Breast epithelium (tissue), 4 donors: ENCODE data around the gene SEMA4G. TPM values are rescaled to one million over a fixed set of nuclear protein-coding genes. Genes with fewer than 3 reads are reported as not detected.

Experiments used
- DNase-seq, 2 donors: peaks; one replicate each; pipeline ENCODE4 v3.0.0-alpha.2; 2019; ENCODE audit warnings: low spot score in 2 of 2
- H3K27ac ChIP-seq, 2 donors: fragments of 200-600 bp; sonication (generic) in 1 of 2; one replicate each; pipeline ENCODE4 v1.5.1; 2016 to 2019; ENCODE audit warnings: mild to moderate bottlenecking in 1 of 2
- H3K27me3 ChIP-seq, 2 donors: fragments of 200-600 bp; sonication (generic) in 1 of 2; one replicate each; pipeline versions ENCODE4 v1.5.1 to v1.6.0; 2017 to 2019; ENCODE audit warnings: control low read depth in 1 of 2, mild to moderate bottlenecking in 1 of 2
- H3K36me3 ChIP-seq: fragments of 200-600 bp; one replicate; pipeline ENCODE4 v1.5.1; 2019
- H3K4me1 ChIP-seq, 2 donors: fragments of 200-600 bp; sonication (generic); one replicate each; pipeline ENCODE4 v1.5.1; 2016 to 2019; ENCODE audit warnings: control low read depth in 1 of 2
- H3K4me3 ChIP-seq, 3 donors: fragments of 200-600 bp; sonication (generic); 1 replicate in 2 of 3; 2 replicates in 1 of 3; pipeline ENCODE4 v1.5.1; 2016 to 2019; ENCODE audit warnings: mild to moderate bottlenecking in 3 of 3, moderate library complexity in 2 of 3
- H3K9me3 ChIP-seq, 2 donors: fragments of 200-600 bp; sonication (generic) in 1 of 2; one replicate each; pipeline ENCODE4 v1.5.1; 2016 to 2019; ENCODE audit warnings: control low read depth in 1 of 2
- POLR2A ChIP-seq: fragments of 450-650 bp; IDR thresholded peaks from one replicate; pipeline ENCODE4 v1.6.1; 2016; ENCODE audit warnings: antibody characterized with exemption, mild to moderate bottlenecking, moderate library complexity
- POLR2AphosphoS5 ChIP-seq, 3 donors: sonication (generic); formaldehyde crosslinking; IDR thresholded peaks; one replicate each; pipeline ENCODE4 v1.6.1; 2017; ENCODE audit warnings: antibody characterized with exemption in 3 of 3
- intact Hi-C: fragments of 100-400 bp; cut with DNase I; formaldehyde crosslinking; loops from one replicate; pipeline ENCODE4 v1.15.1; 2023; ENCODE audit warnings: low total_unique reads
- total RNA-seq, 3 donors: library from RNA; depleted of rRNA; stranded (reverse); fragments of >200 nt; gene quantifications; one replicate each; pipeline ENCODE4 v1.1.0, GENCODE V29; 2016
- TF ChIP-seq, protein P1 (sequence below), 3 donors: fragments of 450-650 bp; IDR thresholded peaks; one replicate each; pipeline ENCODE4 v1.5.1; 2016 to 2017; ENCODE audit warnings: antibody characterized with exemption in 3 of 3, mild to moderate bottlenecking in 3 of 3, moderate library complexity in 3 of 3

SEMA4G gene
- total RNA-seq, 3 donors from 2014 or later, result 0.48 to 2.9 (median 2.2) TPM

GRCh38 chr10:100976906-100977305 is 7.6 kb downstream of the SEMA4G start:
- Histone ChIP-seq H3K4me1 (no peaks in the 10 kb centered on the region), H3K27ac (no peak overlapping the region), H3K4me3 (no peak overlapping the region), H3K9me3 (no peaks in the 10 kb centered on the region), H3K27me3 (no peaks in the 10 kb centered on the region), H3K36me3 (peaks cover 5% of the 10 kb centered on the region)
- TF ChIP-seq POLR2A (no peak), POLR2AphosphoS5 (IDR thresholded peaks at IDR 0.05) (no peak)
- TF ChIP-seq, protein P1, sequence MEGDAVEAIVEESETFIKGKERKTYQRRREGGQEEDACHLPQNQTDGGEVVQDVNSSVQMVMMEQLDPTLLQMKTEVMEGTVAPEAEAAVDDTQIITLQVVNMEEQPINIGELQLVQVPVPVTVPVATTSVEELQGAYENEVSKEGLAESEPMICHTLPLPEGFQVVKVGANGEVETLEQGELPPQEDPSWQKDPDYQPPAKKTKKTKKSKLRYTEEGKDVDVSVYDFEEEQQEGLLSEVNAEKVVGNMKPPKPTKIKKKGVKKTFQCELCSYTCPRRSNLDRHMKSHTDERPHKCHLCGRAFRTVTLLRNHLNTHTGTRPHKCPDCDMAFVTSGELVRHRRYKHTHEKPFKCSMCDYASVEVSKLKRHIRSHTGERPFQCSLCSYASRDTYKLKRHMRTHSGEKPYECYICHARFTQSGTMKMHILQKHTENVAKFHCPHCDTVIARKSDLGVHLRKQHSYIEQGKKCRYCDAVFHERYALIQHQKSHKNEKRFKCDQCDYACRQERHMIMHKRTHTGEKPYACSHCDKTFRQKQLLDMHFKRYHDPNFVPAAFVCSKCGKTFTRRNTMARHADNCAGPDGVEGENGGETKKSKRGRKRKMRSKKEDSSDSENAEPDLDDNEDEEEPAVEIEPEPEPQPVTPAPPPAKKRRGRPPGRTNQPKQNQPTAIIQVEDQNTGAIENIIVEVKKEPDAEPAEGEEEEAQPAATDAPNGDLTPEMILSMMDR (IDR thresholded peaks at IDR 0.05), result no peak
- intact Hi-C loops, result no loop called here
- no peak for DNase-seq

DNA sequence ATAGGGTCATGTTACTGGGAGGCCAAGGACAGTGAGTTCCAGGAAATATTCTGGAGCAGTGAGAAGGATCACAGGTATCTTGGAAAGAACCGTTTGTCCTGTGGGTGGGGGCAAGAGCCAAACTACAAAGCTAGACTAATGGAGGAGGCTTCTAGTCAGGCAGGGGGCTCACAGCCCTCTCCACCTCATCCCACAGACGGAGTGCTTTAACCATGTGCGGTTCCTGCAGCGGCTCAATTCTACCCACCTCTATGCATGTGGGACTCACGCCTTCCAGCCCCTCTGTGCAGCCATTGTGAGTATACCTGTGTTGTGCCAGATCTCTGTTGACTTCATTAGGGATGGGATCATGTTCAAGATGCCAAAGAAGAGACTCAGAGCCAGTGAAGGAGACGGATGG is 8.1 kb downstream of the SEMA4G start:
- TF ChIP-seq POLR2A (no peak), POLR2AphosphoS5 (IDR thresholded peaks at IDR 0.05) (no peak)
- TF ChIP-seq, protein P1 (IDR thresholded peaks at IDR 0.05), result no peak
- intact Hi-C loops, result no loop called here
- Histone ChIP-seq H3K4me3 (no peak overlapping the region), H3K4me1 (no peaks in the 10 kb centered on the region), H3K36me3 (peaks cover 5% of the 10 kb centered on the region), H3K27me3 (no peaks in the 10 kb centered on the region), H3K27ac (no peak overlapping the region), H3K9me3 (no peaks in the 10 kb centered on the region)
- DNase-seq, result no peak

GRCh38 chr10:100978121-100978900 is 9.0 kb downstream of the SEMA4G start:
- H3K4me1 ChIP-seq, result no peaks in the 10 kb centered on the region
- H3K27me3 ChIP-seq, result no peaks in the 10 kb centered on the region
- H3K9me3 ChIP-seq, result no peaks in the 10 kb centered on the region
- intact Hi-C loops, result no loop called here
- no peak overlapping the region for H3K27ac ChIP-seq
- H3K36me3 ChIP-seq, result peaks cover 5% of the 10 kb centered on the region
- TF ChIP-seq POLR2AphosphoS5 (IDR thresholded peaks at IDR 0.05) (no peak), POLR2A (no peak)
- TF ChIP-seq, protein P1 (IDR thresholded peaks at IDR 0.05), result no peak
- no peak for DNase-seq
- no peak overlapping the region for H3K4me3 ChIP-seq

DNA sequence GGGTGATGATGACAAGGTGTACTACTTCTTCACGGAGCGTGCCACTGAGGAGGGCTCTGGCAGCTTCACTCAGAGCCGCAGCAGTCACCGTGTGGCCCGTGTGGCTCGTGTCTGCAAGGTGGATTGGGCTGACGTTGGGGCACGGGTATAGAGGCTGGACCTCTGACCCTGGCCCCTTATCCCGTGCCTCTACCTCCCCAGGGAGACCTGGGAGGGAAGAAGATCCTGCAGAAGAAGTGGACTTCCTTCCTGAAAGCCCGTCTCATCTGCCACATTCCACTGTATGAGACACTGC is 9.5 kb downstream of the SEMA4G start:
- Histone ChIP-seq H3K27ac (no peak overlapping the region), H3K9me3 (no peaks in the 10 kb centered on the region), H3K4me1 (no peaks in the 10 kb centered on the region), H3K27me3 (no peaks in the 10 kb centered on the region), H3K4me3 (no peak overlapping the region), H3K36me3 (peaks cover 5% of the 10 kb centered on the region)
- TF ChIP-seq POLR2A (no peak), POLR2AphosphoS5 (IDR thresholded peaks at IDR 0.05) (no peak)
- TF ChIP-seq, protein P1 (IDR thresholded peaks at IDR 0.05), result no peak
- intact Hi-C loops, result no loop called here
- no peak for DNase-seq

- Histone ChIP-seq H3K4me3 (no peak overlapping the region), H3K27me3 (no peaks in the 10 kb centered on the region), H3K27ac (no peak overlapping the region), H3K4me1 (no peaks in the 10 kb centered on the region), H3K36me3 (peaks cover 5% of the 10 kb centered on the region), H3K9me3 (no peaks in the 10 kb centered on the region)
- TF ChIP-seq POLR2AphosphoS5 (IDR thresholded peaks at IDR 0.05) (no peak), POLR2A (no peak)
- TF ChIP-seq, protein P1 (IDR thresholded peaks at IDR 0.05), result no peak
- intact Hi-C loops, result no loop called here
- no peak for DNase-seq
These were observed 10.5 kb downstream of the SEMA4G start for GRCh38 chr10:100979791-100980272.
